ENCODE results near the gene SPON1.
A peak's percentile ranks its signal among the peaks of the same experiment; 100 is the strongest.

Gene SPON1

GRCh38 chr11:14242733-14243132 is 280.2 kb downstream of the SPON1 start:
- no peaks in the 10 kb centered on the region for H3K36me3 ChIP-seq (ENCODE audit: control insufficient read depth, insufficient read depth, low read length)
- H3K4me3 ChIP-seq (replicated peaks; ENCODE audit: low read depth, low read length) = no peak overlapping the region
- H3K27me3 ChIP-seq (replicated peaks; ENCODE audit: control insufficient read depth, insufficient read depth, low read length) = no peaks in the 10 kb centered on the region
- no peak for DNase-seq (ENCODE audit: extremely low read depth, insufficient read length)
- no peak for TF ChIP-seq CTCF (IDR thresholded peaks at IDR 0.05; ENCODE audit: insufficient read depth, low read length, poor library complexity, severe bottlenecking)

GRCh38 chr11:14244926-14245325 is 282.4 kb downstream of the SPON1 start:
- no peak for DNase-seq (ENCODE audit: extremely low read depth, insufficient read length)
- H3K27me3 ChIP-seq (replicated peaks; ENCODE audit: control insufficient read depth, insufficient read depth, low read length) = no peaks in the 10 kb centered on the region
- no peaks in the 10 kb centered on the region for H3K36me3 ChIP-seq (ENCODE audit: control insufficient read depth, insufficient read depth, low read length)
- no peak for TF ChIP-seq CTCF (IDR thresholded peaks at IDR 0.05; ENCODE audit: insufficient read depth, low read length, poor library complexity, severe bottlenecking)
- no peak overlapping the region for H3K4me3 ChIP-seq (replicated peaks; ENCODE audit: low read depth, low read length)

GRCh38 chr11:14245444-14245843 is 282.9 kb downstream of the SPON1 start:
- Histone ChIP-seq H3K36me3 (ENCODE audit: control insufficient read depth, insufficient read depth, low read length) (no peaks in the 10 kb centered on the region), H3K27me3 (replicated peaks; ENCODE audit: control insufficient read depth, insufficient read depth, low read length) (no peaks in the 10 kb centered on the region), H3K4me3 (replicated peaks; ENCODE audit: low read depth, low read length) (no peak overlapping the region)
- TF ChIP-seq CTCF (IDR thresholded peaks at IDR 0.05; ENCODE audit: insufficient read depth, low read length, poor library complexity, severe bottlenecking) = no peak
- DNase-seq (ENCODE audit: extremely low read depth, insufficient read length) = no peak

- Histone ChIP-seq H3K4me3 (replicated peaks; ENCODE audit: low read depth, low read length) (no peak overlapping the region), H3K36me3 (ENCODE audit: control insufficient read depth, insufficient read depth, low read length) (no peaks in the 10 kb centered on the region), H3K27me3 (replicated peaks; ENCODE audit: control insufficient read depth, insufficient read depth, low read length) (no peaks in the 10 kb centered on the region; the same call in 1 of the 2 replicates)
- DNase-seq (ENCODE audit: extremely low read depth, insufficient read length) = no peak
- no peak for TF ChIP-seq CTCF (IDR thresholded peaks at IDR 0.05; ENCODE audit: insufficient read depth, low read length, poor library complexity, severe bottlenecking)
Observed at GRCh38 chr11:14248580-14248981, 286.1 kb downstream of the SPON1 start.

GRCh38 chr11:14249121-14249963 is 286.8 kb downstream of the SPON1 start:
- DNase-seq (ENCODE audit: extremely low read depth, insufficient read length) = no peak
- peak; percentile 76 for TF ChIP-seq CTCF (IDR thresholded peaks at IDR 0.05; ENCODE audit: insufficient read depth, low read length, poor library complexity, severe bottlenecking)
- H3K36me3 ChIP-seq (ENCODE audit: control insufficient read depth, insufficient read depth, low read length) = no peaks in the 10 kb centered on the region
- no peaks in the 10 kb centered on the region; the same call in 1 of the 2 replicates for H3K27me3 ChIP-seq (replicated peaks; ENCODE audit: control insufficient read depth, insufficient read depth, low read length)
- H3K4me3 ChIP-seq (replicated peaks; ENCODE audit: low read depth, low read length) = no peak overlapping the region

Data from GM06990 (cell line).